Stimulated activated CD8-positive, alpha-beta memory T cell treated with anti-CD3 and anti-CD28 coated beads, Interleukin-2, amount 100 ng/mL, for 1 hour (primary cell): Measurements from ENCODE around the gene SLC17A4.

Experiments used
- DNase-seq, 2 donors: peaks; one replicate each; pipeline ENCODE4 v3.0.0-alpha.2; 2020; ENCODE audit warnings: low read depth in 2 of 2

The SLC17A4 gene

DNA sequence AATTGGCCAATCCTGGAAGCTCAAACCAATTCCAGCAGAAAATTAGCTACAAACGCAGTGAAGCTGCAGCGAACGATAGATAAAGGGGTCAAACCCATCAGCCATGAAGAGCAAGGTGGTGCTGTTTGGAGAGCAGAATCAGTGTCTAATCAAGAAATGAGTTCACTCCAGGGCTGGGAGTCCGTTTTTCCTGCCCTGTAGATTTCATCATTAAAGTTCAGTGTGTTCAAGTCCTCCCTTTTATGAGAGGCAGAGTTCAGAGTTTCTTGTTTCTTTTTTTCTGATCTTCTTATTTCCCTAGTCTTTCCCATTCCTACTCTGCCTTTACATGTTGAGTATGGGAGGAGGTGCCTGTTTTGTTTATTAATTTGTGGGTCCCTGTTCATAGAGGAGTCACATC, 46.9 kb downstream of the SLC17A4 start:
- DNase-seq = no peak

GRCh38 chr6:25804804-25805203, 50.3 kb downstream of the SLC17A4 start:
- DNase-seq = no peak

GRCh38 chr6:25815194-25815593, 60.7 kb downstream of the SLC17A4 start:
- DNase-seq = no peak

- no peak for DNase-seq
These were observed 61.7 kb downstream of the SLC17A4 start for GRCh38 chr6:25816252-25816651.

GRCh38 chr6:25821341-25821740, 66.8 kb downstream of the SLC17A4 start:
- DNase-seq = no peak

- DNase-seq = no peak
These were observed 74.8 kb downstream of the SLC17A4 start for GRCh38 chr6:25829375-25829774.

- DNase-seq = no peak
These were observed 75.9 kb downstream of the SLC17A4 start for GRCh38 chr6:25830458-25830857.
